Measurements from ENCODE around the gene TFB2M.

- no peak for TF ChIP-seq POLR2AphosphoS5 (IDR thresholded peaks at IDR 0.05; ENCODE audit: low read depth, low read length)
- no peak for TF ChIP-seq TAF1 (IDR thresholded peaks at IDR 0.05; ENCODE audit: borderline replicate concordance, low read depth, low read length)
- no peak for TF ChIP-seq POLR2A (IDR thresholded peaks at IDR 0.05; ENCODE audit: low read depth, low read length)
Measured at GRCh38 chr1:246534114-246534513, 31.9 kb downstream of the TFB2M start.

All from GM12892 (cell line).